Glomerular endothelial cell (primary cell): ENCODE measurements around the gene DTNB. TPM values are rescaled to one million over a fixed set of nuclear protein-coding genes. Genes with fewer than 3 reads are reported as not detected.
"Not testable (repeated sequence)": the region's sequence is repeated elsewhere in the genome, so short reads cannot be mapped to it uniquely, and the experiment has no call there.

ENCODE experiments used
- DNase-seq: peaks from one replicate; pipeline ENCODE4 v3.0.0-alpha.2; 2011; ENCODE audit warnings: low read depth, low spot score; ENCODE audit errors: extremely low read depth
- total RNA-seq: library from RNA; depleted of rRNA; stranded (reverse); fragments of >200 nt; gene quantifications from 2 replicates; pipeline ENCODE4 v1.2.3, GENCODE V29; 2015

The DTNB gene
- total RNA-seq, 1 donor from 2014 or later, result 4.8 TPM

DNA sequence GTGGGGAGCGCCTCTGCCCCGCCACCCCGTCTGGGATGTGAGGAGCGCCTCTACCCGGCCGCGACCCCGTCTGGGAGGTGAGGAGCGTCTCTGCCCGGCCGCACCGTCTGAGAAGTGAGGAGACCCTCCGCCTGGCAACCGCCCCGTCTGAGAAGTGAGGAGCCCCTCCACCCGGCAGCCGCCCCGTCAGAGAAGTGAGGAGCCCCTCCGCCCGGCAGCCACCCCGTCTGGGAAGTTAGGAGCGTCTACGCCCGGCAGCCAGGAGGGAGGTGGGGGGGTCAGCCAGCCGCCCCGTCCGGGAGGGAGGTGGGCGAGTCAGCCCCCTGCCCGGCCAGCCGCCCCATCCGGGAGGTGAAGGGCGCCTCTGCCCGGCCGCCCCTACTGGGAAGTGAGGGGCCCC, 39.6 kb downstream of the DTNB start:
- not testable (repeated sequence) for DNase-seq

DNA sequence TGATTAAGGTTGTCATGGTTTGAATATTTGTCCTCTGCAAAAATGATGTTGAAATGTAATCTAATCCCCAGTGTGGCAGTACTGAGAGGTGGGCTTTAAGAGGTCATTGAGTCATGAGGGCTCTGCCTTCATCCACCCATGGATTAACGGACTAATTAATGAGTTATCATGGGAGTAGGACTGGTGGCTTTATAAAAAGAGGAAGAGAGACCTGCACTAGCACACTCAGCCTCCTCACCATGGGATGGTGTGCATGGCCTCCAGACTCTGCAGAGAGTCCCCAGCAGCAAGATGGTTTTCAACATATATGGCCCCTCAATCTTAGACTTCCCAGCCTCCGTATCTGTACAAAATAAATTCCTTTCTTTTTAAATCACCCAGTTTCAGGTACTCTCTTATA, 41.0 kb downstream of the DTNB start:
- DNase-seq, result no peak

- no peak for DNase-seq
Measured at GRCh38 chr2:25624635-25625034, 48.7 kb downstream of the DTNB start.

DNA sequence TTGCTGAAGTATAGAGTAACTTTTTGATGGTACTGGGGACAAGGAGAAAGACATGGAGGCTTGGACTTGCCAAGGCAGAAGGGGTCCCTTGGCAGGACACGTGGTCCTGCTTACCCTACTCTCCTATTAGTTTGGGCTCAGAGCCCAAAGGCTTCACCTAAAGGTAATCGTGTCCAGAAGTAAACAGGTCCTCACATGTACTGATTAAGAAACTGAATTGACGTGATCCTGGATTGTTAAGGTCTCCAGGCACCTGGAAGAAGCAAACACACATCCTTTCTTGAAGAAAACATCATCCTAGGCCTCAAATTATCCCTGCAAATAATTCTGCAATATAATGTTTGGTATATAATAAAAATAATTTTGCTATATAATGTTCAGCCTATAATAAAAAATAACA, 50.0 kb downstream of the DTNB start:
- DNase-seq, result no peak

DNA sequence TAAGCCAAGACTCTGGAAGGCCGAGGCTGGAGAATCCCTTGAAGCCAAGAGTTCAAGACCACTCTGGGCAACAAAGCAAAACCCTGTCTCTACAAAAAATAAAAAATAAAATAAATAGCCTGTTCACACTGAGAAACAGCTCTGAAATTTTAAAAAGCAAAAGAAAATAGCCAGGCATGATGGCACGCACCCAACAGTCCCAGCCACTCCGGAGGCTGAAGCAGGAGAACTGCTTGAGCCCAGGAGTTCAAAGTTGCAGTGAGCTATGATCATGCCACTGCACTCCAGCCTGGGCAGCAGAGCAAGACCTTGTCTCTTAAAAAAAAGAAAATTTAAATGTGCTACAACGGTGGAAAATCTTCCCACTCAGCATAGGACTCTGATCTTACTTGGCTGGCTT, 52.7 kb downstream of the DTNB start:
- no peak for DNase-seq

DNA sequence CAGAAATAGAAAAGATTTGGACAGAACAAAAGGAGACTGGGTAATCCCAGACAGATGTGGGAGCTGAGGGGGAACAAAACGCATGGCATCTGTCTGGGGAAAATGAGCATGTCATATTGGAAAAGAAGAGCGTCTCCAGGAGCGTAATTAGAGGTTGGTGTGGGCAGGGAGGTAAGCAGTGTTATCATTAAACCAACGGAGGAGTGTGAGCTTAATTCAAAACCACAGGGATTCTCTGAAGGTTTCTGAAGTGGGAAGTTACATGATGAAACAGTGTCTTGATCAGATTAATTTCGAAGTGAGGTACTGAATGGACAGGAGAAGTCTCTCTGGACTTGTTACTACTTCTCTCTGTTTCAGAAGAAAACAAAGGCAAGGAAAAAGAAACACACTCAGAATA, 53.3 kb downstream of the DTNB start:
- no peak for DNase-seq

GRCh38 chr2:25619185-25619584, 54.2 kb downstream of the DTNB start:
- DNase-seq, result no peak

GRCh38 chr2:25618676-25619075, 54.7 kb downstream of the DTNB start:
- DNase-seq, result peak; percentile 72

GRCh38 chr2:25617948-25618646, 55.3 kb downstream of the DTNB start:
- DNase-seq, result peak; percentile 72

GRCh38 chr2:25615920-25616319, 57.5 kb downstream of the DTNB start:
- DNase-seq, result no peak

DNA sequence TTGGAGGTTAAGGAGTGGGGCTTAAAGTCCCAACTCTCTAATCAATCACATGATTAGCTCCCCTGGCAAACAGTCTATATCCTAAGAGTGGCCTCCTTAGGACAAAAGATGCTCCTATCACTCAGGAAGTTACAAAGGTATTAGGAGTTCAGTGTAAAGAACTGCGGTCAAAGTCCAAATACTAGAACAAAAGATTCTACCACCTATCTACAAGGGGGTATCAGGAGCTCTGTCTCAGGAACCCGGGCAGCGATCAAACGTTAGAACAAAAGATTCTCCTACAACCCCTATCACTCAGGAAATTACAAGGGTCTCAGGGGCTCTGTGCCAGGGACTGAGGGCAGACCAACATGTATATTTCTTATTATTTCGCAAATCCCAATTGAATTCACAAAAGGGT, 58.0 kb downstream of the DTNB start:
- no peak for DNase-seq

- no peak for DNase-seq
Measured at GRCh38 chr2:25614711-25615110, 58.7 kb downstream of the DTNB start.

- no peak for DNase-seq
Measured at GRCh38 chr2:25608718-25609117, 64.7 kb downstream of the DTNB start.

DNA sequence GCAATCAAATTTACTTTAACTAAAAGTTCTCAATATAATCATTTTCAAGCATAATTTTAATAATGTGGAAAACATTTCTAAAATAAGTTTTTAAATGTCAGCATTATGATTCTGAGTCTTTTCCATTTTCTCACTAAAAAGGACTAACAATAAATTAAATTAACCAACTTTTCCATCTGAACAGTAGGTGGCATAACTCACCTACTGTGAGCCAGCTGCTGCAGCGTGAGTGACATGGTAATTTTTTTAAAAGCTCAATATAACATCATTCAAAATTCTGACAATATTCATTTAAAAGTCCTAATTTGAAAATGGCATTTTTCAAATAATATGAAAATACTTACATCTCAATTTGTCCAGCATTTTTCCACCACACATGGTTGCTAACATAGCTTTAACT, 66.5 kb downstream of the DTNB start:
- DNase-seq, result no peak

GRCh38 chr2:25602333-25602723, 71.0 kb downstream of the DTNB start:
- no peak for DNase-seq

DNA sequence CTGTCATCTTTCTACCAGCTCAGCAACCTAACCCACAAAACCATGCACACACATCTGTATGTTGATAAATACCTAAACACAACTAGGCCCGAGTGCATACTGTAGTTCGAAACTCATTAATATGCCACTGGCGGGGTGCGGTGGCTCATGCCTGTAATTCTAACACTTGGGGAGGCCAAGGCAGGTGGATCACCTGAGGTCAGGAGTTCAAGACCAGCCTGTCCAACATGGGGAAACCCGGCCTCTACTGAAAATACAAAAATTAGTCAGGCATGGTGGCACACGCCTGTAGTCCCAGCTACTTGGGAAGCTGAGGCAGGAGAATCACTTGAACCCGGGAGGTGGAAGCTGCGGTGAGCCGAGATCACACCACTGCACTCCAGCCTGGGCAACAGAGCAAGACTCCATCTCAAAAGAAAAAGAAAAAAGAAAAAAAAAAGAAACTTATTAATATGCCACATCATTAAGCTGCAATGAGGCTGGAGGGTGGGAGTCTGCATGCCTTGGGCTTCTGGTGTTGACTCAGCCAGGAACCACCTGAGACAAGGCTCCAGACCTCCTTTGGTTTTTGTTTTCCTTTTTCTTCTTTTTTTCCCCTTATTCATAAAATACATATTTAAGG, 71.6 kb downstream of the DTNB start:
- DNase-seq, result not testable (repeated sequence)

DNA sequence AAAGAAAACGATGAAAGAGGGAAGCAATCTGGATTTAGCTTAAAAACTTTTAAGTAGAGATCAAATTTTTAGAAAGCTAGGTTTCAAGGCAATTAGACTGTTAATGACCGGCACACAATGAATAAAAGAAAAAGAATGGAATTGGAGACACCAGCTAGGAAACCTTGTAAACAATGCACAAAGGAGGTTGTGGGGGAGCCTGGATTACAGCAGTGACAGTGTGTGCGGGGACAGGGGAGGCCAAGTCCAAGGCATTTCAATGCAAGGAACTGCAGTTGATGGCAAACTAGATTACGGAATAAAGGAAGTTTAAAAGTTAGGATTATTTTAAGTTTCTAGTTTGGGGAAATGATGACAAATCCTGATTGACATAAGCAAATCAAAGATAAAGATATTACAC, 74.5 kb downstream of the DTNB start:
- no peak for DNase-seq

- DNase-seq, result no peak
Measured at GRCh38 chr2:25598332-25598731, 75.0 kb downstream of the DTNB start.

DNA sequence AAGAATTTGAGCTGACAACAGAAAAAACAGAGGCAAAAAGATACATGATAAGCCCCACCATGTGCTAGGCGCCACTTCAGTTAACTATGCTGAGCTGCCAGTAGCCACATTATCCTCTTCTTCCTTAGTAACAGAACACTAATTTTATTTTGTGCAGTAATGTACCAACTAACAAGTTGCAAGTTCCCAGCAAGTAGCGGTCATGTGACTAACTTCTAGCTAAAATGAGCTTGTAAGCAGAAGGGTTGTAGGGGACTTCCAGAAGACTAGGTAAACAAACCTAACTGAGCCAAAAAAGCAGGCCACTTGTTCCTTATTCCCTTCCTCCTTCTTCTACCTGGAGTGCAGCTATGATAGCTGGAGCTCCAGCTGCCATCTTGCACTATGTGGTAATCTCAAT, 75.5 kb downstream of the DTNB start:
- DNase-seq, result no peak

GRCh38 chr2:25596516-25597244, 76.7 kb downstream of the DTNB start:
- DNase-seq, result no peak

- no peak for DNase-seq
Measured at GRCh38 chr2:25595393-25595792, 78.0 kb downstream of the DTNB start.

DNA sequence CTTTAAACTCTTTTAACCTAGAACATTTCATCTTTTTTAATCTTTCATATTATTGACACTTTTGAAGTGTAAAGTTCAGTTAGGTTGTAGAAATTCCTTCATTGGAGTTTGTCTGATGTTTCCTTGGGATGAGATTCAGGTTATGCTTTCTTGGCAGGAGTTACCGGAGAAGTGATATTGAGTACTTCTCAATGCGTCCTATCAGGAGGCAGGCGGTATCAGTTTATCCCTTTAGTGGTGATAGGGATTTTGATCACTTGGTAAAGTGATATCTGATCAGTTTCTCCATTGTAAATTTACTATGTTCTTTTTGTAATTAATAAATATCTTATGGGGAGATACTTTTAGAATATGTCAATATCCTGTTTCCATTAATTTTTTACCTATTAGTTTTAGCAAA, 78.4 kb downstream of the DTNB start:
- DNase-seq, result no peak
